ENCODE measurements around the gene RASEF. TPM values are rescaled to one million over a fixed set of nuclear protein-coding genes. Genes with fewer than 3 reads are reported as not detected.

The RASEF gene
- total and polyA plus RNA-seq, 2 of the 4 experiments (the other 2 are of a cell fraction), result under 0.01 to 0.05 TPM

DNA sequence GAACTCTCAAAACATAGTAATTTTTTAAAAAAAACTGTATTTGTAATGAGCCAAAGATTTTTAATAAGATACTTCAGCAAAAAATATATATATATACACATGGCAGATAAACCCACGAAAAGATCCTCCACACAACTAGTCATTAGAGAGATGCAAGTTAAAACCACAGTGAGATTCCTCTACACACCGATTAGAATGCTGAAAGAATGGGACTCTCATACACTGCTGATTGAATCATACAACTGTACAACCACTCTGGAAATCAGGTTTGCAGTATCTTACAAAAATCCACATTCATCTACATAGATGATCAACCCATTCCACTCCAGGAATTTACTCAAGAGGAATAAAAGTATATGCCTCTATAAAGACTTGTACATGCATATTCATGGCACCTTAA is 43.7 kb downstream of the RASEF start:
- CTCF ChIA-PET, result no interaction called here
- BruUV-seq (replicated peaks), result no TSS peak
- intact Hi-C loops (cut with micrococcal nuclease), result no loop called here

More for the DNA sequence above, 43.7 kb downstream of the RASEF start:
- H3K14ac ChIP-seq (replicated peaks; ENCODE audit: low read depth, low read length), result no peak overlapping the region
- in situ Hi-C loops (cut with MboI; ENCODE audit: low sequenced_read_pairs) (no loop called here), dilution Hi-C loops (cut with HindIII; ENCODE audit: low sequenced_read_pairs, unreplicated experiment) (no loop called here)
- no peak overlapping the region for H2AK9ac ChIP-seq (replicated peaks; ENCODE audit: low read depth, low read length, poor library complexity)
- WGBS, 2 experiments (ENCODE audit: extremely low coverage in 2 of 2, insufficient read length in 1 of 2), result no CpG with 5 or more reads among the region's 2 CpGs
- ATAC-seq (ENCODE audit: low read depth) (no peak), DNase-seq (no peak)
- no peak overlapping the region for H2AFZ ChIP-seq (replicated peaks; ENCODE audit: low read length, poor library complexity)
- no peak overlapping the region for H3K27ac ChIP-seq (ENCODE audit: insufficient read depth, low read length)
- H3K79me1 ChIP-seq (ENCODE audit: low read depth in 1 of 2, low read length in 2 of 2), result no peaks in the 10 kb centered on the region
- H3K9me1 ChIP-seq (ENCODE audit: insufficient read depth, low read length), result no peaks in the 10 kb centered on the region; the same call in 1 of the 2 replicates
- no peak overlapping the region for H2AK5ac ChIP-seq (ENCODE audit: low read depth, low read length)
- H4K20me1 ChIP-seq (ENCODE audit: insufficient read depth, low read length), result peaks cover 1% of the 10 kb centered on the region; the same call in 1 of the 2 replicates
- H3K9ac ChIP-seq (ENCODE audit: low read depth, low read length), result no peak overlapping the region
- H2BK120ac ChIP-seq (ENCODE audit: low read depth, low read length), result no peak overlapping the region
- no peak overlapping the region for H4K5ac ChIP-seq (ENCODE audit: low read depth, low read length)
- no peaks in the 10 kb centered on the region for H3K9me3 ChIP-seq (ENCODE audit: control insufficient read depth, insufficient read depth, low read length)
- no peaks in the 10 kb centered on the region for H3K27me3 ChIP-seq (ENCODE audit: control insufficient read depth, insufficient read depth, low read length)
- H4K91ac ChIP-seq (ENCODE audit: insufficient read depth, low read depth, low read length), result no peak overlapping the region
- POLR2A ChIA-PET (ENCODE audit: unreplicated experiment), result no interaction called here
- no peak overlapping the region for H4K8ac ChIP-seq (ENCODE audit: low read depth in 2 of 2, low read length in 2 of 2)
- H3K4me3 ChIP-seq (ENCODE audit: insufficient read depth, low read depth, low read length), result no peak overlapping the region
- H2BK15ac ChIP-seq (ENCODE audit: low read depth, low read length), result no peak overlapping the region
- H3K56ac ChIP-seq (ENCODE audit: extremely low read depth, insufficient read depth, low read length), result no peak overlapping the region
- H3K4me2 ChIP-seq (ENCODE audit: low read depth, low read length), result no peak overlapping the region
- peaks cover 4% of the 10 kb centered on the region; the same call in 1 of the 2 replicates for H3K4me1 ChIP-seq (ENCODE audit: control insufficient read depth, insufficient read depth, low read length)
- H3K4ac ChIP-seq (ENCODE audit: low read depth, low read length), result no peak overlapping the region
- H3K18ac ChIP-seq (ENCODE audit: low read depth, low read length), result no peak overlapping the region
- no peak overlapping the region for H2BK20ac ChIP-seq (ENCODE audit: low read depth, low read length)
- no peak overlapping the region for H3K23ac ChIP-seq (ENCODE audit: low read depth, low read length)
- no peak overlapping the region for H2BK5ac ChIP-seq (ENCODE audit: low read depth, low read length, poor library complexity, severe bottlenecking)
- H3K36me3 ChIP-seq (ENCODE audit: control insufficient read depth, insufficient read depth, low read length), result no peaks in the 10 kb centered on the region
- TF ChIP-seq RAD21 (IDR thresholded peaks at IDR 0.05; ENCODE audit: low read length), result no peak
- TF ChIP-seq SMC3 (IDR thresholded peaks at IDR 0.05; ENCODE audit: low read depth, low read length), result no peak
- no peak for TF ChIP-seq MXI1 (IDR thresholded peaks at IDR 0.05; ENCODE audit: borderline replicate concordance, low read depth, low read length)
- TF ChIP-seq MAFK (IDR thresholded peaks at IDR 0.05; ENCODE audit: low read depth, low read length), result no peak
- TF ChIP-seq BHLHE40 (IDR thresholded peaks at IDR 0.05; ENCODE audit: low read depth, low read length), result no peak
- TF ChIP-seq POLR2A (IDR thresholded peaks at IDR 0.05; ENCODE audit: low read depth, low read length), result no peak
- no peak for TF ChIP-seq CHD1 (IDR thresholded peaks at IDR 0.05; ENCODE audit: low read depth, low read length)
- TF ChIP-seq, protein P1, sequence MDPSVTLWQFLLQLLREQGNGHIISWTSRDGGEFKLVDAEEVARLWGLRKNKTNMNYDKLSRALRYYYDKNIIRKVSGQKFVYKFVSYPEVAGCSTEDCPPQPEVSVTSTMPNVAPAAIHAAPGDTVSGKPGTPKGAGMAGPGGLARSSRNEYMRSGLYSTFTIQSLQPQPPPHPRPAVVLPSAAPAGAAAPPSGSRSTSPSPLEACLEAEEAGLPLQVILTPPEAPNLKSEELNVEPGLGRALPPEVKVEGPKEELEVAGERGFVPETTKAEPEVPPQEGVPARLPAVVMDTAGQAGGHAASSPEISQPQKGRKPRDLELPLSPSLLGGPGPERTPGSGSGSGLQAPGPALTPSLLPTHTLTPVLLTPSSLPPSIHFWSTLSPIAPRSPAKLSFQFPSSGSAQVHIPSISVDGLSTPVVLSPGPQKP (IDR thresholded peaks at IDR 0.05; ENCODE audit: borderline replicate concordance, low read depth, low read length), result no peak
- TF ChIP-seq MAZ (IDR thresholded peaks at IDR 0.05; ENCODE audit: borderline replicate concordance, low read depth, low read length), result no peak
- TF ChIP-seq, protein P2, sequence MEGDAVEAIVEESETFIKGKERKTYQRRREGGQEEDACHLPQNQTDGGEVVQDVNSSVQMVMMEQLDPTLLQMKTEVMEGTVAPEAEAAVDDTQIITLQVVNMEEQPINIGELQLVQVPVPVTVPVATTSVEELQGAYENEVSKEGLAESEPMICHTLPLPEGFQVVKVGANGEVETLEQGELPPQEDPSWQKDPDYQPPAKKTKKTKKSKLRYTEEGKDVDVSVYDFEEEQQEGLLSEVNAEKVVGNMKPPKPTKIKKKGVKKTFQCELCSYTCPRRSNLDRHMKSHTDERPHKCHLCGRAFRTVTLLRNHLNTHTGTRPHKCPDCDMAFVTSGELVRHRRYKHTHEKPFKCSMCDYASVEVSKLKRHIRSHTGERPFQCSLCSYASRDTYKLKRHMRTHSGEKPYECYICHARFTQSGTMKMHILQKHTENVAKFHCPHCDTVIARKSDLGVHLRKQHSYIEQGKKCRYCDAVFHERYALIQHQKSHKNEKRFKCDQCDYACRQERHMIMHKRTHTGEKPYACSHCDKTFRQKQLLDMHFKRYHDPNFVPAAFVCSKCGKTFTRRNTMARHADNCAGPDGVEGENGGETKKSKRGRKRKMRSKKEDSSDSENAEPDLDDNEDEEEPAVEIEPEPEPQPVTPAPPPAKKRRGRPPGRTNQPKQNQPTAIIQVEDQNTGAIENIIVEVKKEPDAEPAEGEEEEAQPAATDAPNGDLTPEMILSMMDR (conservative IDR thresholded peaks at IDR 0.05; ENCODE audit: low read depth, low read length), result no peak
- no peak for TF ChIP-seq FOS (IDR thresholded peaks at IDR 0.05; ENCODE audit: low read depth, low read length)
- TF ChIP-seq, protein P3, sequence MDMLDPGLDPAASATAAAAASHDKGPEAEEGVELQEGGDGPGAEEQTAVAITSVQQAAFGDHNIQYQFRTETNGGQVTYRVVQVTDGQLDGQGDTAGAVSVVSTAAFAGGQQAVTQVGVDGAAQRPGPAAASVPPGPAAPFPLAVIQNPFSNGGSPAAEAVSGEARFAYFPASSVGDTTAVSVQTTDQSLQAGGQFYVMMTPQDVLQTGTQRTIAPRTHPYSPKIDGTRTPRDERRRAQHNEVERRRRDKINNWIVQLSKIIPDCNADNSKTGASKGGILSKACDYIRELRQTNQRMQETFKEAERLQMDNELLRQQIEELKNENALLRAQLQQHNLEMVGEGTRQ (IDR thresholded peaks at IDR 0.05; ENCODE audit: low read depth, low read length), result no peak
- no peak for TF ChIP-seq CEBPB (IDR thresholded peaks at IDR 0.05; ENCODE audit: low read depth, low read length)
- no peak for TF ChIP-seq RCOR1 (IDR thresholded peaks at IDR 0.05; ENCODE audit: insufficient replicate concordance, low read length)
- TF ChIP-seq NFE2L2 (IDR thresholded peaks at IDR 0.05; ENCODE audit: low read depth, low read length), result no peak
- TF ChIP-seq RFX5 (IDR thresholded peaks at IDR 0.05; ENCODE audit: low read depth, low read length), result no peak
